Stimulated activated naive B cell treated with anti-CD40 and anti-IgM and Interleukin-4, amounts not matched to agents 10 μg/mL and 1 μg/mL and 100 μg/mL, for 72 hours (primary cell): ENCODE results near the gene AFP.

Experiments used
- ATAC-seq, 2 donors: fragments of 150-1000 bp; cut with Tn5 transposase; replicated peaks; 2 replicates each; pipeline ENCODE4 v1.10.0; 2021; ENCODE audit warnings: moderate library complexity in 1 of 2
- DNase-seq: peaks from one replicate; pipeline ENCODE4 v3.0.0; 2021
- H3K27ac Mint-ChIP-seq: one replicate; pipeline ENCODE4 v1.8.0; 2022; ENCODE audit warnings: mild to moderate bottlenecking, mixed read lengths
- H3K27me3 Mint-ChIP-seq, 2 donors: one replicate each; pipeline ENCODE4 v1.8.0; 2022; ENCODE audit warnings: mixed read lengths in 2 of 2
- H3K36me3 Mint-ChIP-seq, 2 donors: one replicate each; pipeline ENCODE4 v1.8.0; 2022; ENCODE audit warnings: mixed read lengths in 2 of 2, mild to moderate bottlenecking in 1 of 2
- H3K4me1 Mint-ChIP-seq, 2 donors: one replicate each; pipeline ENCODE4 v1.8.0; 2022; ENCODE audit warnings: mixed read lengths in 2 of 2, mild to moderate bottlenecking in 1 of 2
- H3K4me3 Mint-ChIP-seq, 2 donors: one replicate each; pipeline ENCODE4 v1.8.0; 2022; ENCODE audit warnings: mild to moderate bottlenecking in 2 of 2, mixed read lengths in 2 of 2, moderate library complexity in 1 of 2
- H3K9me3 Mint-ChIP-seq, 2 donors: one replicate each; pipeline ENCODE4 v1.8.0; 2022; ENCODE audit warnings: mixed read lengths in 2 of 2, mild to moderate bottlenecking in 1 of 2

The AFP gene

GRCh38 chr4:73408181-73408867 lies 27.7 kb upstream of the AFP start:
- DNase-seq (no peak), ATAC-seq (no peak)
- Mint-ChIP-seq H3K9me3 (no peaks in the 10 kb centered on the region), H3K27ac (no peak overlapping the region), H3K4me1 (no peaks in the 10 kb centered on the region), H3K27me3 (peaks cover 0 to 8% of the 10 kb centered on the region in 2 donors), H3K4me3 (no peak overlapping the region), H3K36me3 (no peaks in the 10 kb centered on the region)

- Mint-ChIP-seq H3K4me1 (no peaks in the 10 kb centered on the region), H3K36me3 (no peaks in the 10 kb centered on the region), H3K9me3 (no peaks in the 10 kb centered on the region), H3K27me3 (peaks cover 0 to 8% of the 10 kb centered on the region in 2 donors), H3K27ac (no peak overlapping the region), H3K4me3 (no peak overlapping the region)
- DNase-seq (no peak), ATAC-seq (no peak)
Observed at GRCh38 chr4:73409012-73409862, 26.8 kb upstream of the AFP start.

GRCh38 chr4:73409978-73410548 lies 26.0 kb upstream of the AFP start:
- H3K27ac Mint-ChIP-seq: no peak overlapping the region
- DNase-seq: no peak
- H3K27me3 Mint-ChIP-seq: peaks cover 0 to 8% of the 10 kb centered on the region in 2 donors
- no peak for ATAC-seq
- no peaks in the 10 kb centered on the region for H3K36me3 Mint-ChIP-seq
- H3K9me3 Mint-ChIP-seq: no peaks in the 10 kb centered on the region
- no peak overlapping the region for H3K4me3 Mint-ChIP-seq
- H3K4me1 Mint-ChIP-seq: no peaks in the 10 kb centered on the region

GRCh38 chr4:73410916-73411730 lies 24.9 kb upstream of the AFP start:
- Mint-ChIP-seq H3K4me1 (no peaks in the 10 kb centered on the region), H3K36me3 (no peaks in the 10 kb centered on the region), H3K4me3 (no peak overlapping the region), H3K27me3 (peaks cover 0 to 8% of the 10 kb centered on the region in 2 donors), H3K9me3 (no peaks in the 10 kb centered on the region), H3K27ac (no peak overlapping the region)
- ATAC-seq: no peak
- no peak for DNase-seq

- no peak overlapping the region for H3K4me3 Mint-ChIP-seq
- H3K27me3 Mint-ChIP-seq: peaks cover 0 to 8% of the 10 kb centered on the region in 2 donors
- H3K27ac Mint-ChIP-seq: no peak overlapping the region
- no peak for DNase-seq
- no peaks in the 10 kb centered on the region for H3K4me1 Mint-ChIP-seq
- H3K36me3 Mint-ChIP-seq: no peaks in the 10 kb centered on the region
- ATAC-seq: no peak
- H3K9me3 Mint-ChIP-seq: no peaks in the 10 kb centered on the region
Observed at GRCh38 chr4:73411731-73412414, 24.1 kb upstream of the AFP start.

GRCh38 chr4:73413294-73413755 lies 22.7 kb upstream of the AFP start:
- Mint-ChIP-seq H3K27me3 (peaks cover 0 to 8% of the 10 kb centered on the region in 2 donors), H3K27ac (no peak overlapping the region), H3K9me3 (no peaks in the 10 kb centered on the region), H3K4me3 (no peak overlapping the region), H3K36me3 (no peaks in the 10 kb centered on the region), H3K4me1 (no peaks in the 10 kb centered on the region)
- ATAC-seq: no peak
- no peak for DNase-seq

- DNase-seq (no peak), ATAC-seq (no peak)
- peaks cover 0 to 8% of the 10 kb centered on the region in 2 donors for H3K27me3 Mint-ChIP-seq
- no peaks in the 10 kb centered on the region for H3K36me3 Mint-ChIP-seq
- H3K27ac Mint-ChIP-seq: no peak overlapping the region
- H3K4me1 Mint-ChIP-seq: no peaks in the 10 kb centered on the region
- H3K9me3 Mint-ChIP-seq: no peaks in the 10 kb centered on the region
- no peak overlapping the region for H3K4me3 Mint-ChIP-seq
Observed at GRCh38 chr4:73414936-73415271, 21.1 kb upstream of the AFP start.

GRCh38 chr4:73415807-73416238 lies 20.2 kb upstream of the AFP start:
- Mint-ChIP-seq H3K36me3 (no peaks in the 10 kb centered on the region), H3K27ac (no peak overlapping the region), H3K27me3 (peaks cover 0 to 8% of the 10 kb centered on the region in 2 donors), H3K4me1 (no peaks in the 10 kb centered on the region), H3K9me3 (no peaks in the 10 kb centered on the region), H3K4me3 (no peak overlapping the region)
- no peak for ATAC-seq
- no peak for DNase-seq

- Mint-ChIP-seq H3K9me3 (no peaks in the 10 kb centered on the region), H3K4me3 (no peak overlapping the region)
- no peak for ATAC-seq
Observed at GRCh38 chr4:73416423-73417087, 19.5 kb upstream of the AFP start.

GRCh38 chr4:73417342-73417741 lies 18.7 kb upstream of the AFP start:
- Mint-ChIP-seq H3K4me1 (no peaks in the 10 kb centered on the region), H3K27me3 (peaks cover 0 to 7% of the 10 kb centered on the region in 2 donors), H3K9me3 (no peaks in the 10 kb centered on the region), H3K36me3 (no peaks in the 10 kb centered on the region), H3K4me3 (no peak overlapping the region), H3K27ac (no peak overlapping the region)
- no peak for ATAC-seq
- DNase-seq: no peak

More at GRCh38 chr4:73416423-73417087, 19.5 kb upstream of the AFP start:
- Mint-ChIP-seq H3K27me3 (peaks cover 0 to 8% of the 10 kb centered on the region in 2 donors), H3K36me3 (no peaks in the 10 kb centered on the region), H3K4me1 (no peaks in the 10 kb centered on the region), H3K27ac (no peak overlapping the region)
- DNase-seq: no peak

- no peaks in the 10 kb centered on the region for H3K9me3 Mint-ChIP-seq
- no peak overlapping the region for H3K4me3 Mint-ChIP-seq
- ATAC-seq (no peak), DNase-seq (no peak)
- no peaks in the 10 kb centered on the region for H3K36me3 Mint-ChIP-seq
- H3K27ac Mint-ChIP-seq: no peak overlapping the region
- peaks cover 0 to 4% of the 10 kb centered on the region in 2 donors for H3K27me3 Mint-ChIP-seq
- no peaks in the 10 kb centered on the region for H3K4me1 Mint-ChIP-seq
Observed at GRCh38 chr4:73417973-73418372, 18.0 kb upstream of the AFP start.

GRCh38 chr4:73418677-73419076 lies 17.3 kb upstream of the AFP start:
- Mint-ChIP-seq H3K4me3 (no peak overlapping the region), H3K4me1 (no peaks in the 10 kb centered on the region), H3K9me3 (no peaks in the 10 kb centered on the region), H3K36me3 (no peaks in the 10 kb centered on the region), H3K27me3 (peaks cover 0 to 4% of the 10 kb centered on the region in 2 donors), H3K27ac (no peak overlapping the region)
- DNase-seq (no peak), ATAC-seq (no peak)
